Muscle of back (tissue), 11 donors: ENCODE data around the gene FOXN4. TPM values are rescaled to one million over a fixed set of nuclear protein-coding genes. Genes with fewer than 3 reads are reported as not detected.

Source experiments
- DNase-seq, 3 donors: peaks; one replicate each; pipeline versions ENCODE4 v3.0.0 to v3.0.0-alpha.2; 2013
- polyA plus RNA-seq, 10 donors: library from polyadenylated mRNA; unstranded; fragments of 120-200 nt; gene quantifications; one replicate each; pipeline ENCODE4 v1.2.1, GENCODE V29; 2013; ENCODE audit not compliant: insufficient read length in 10 of 10

The FOXN4 gene
- polyA plus RNA-seq, 10 donors: 0.07 to 0.24 (median 0.12) TPM; not detected in 3

DNA sequence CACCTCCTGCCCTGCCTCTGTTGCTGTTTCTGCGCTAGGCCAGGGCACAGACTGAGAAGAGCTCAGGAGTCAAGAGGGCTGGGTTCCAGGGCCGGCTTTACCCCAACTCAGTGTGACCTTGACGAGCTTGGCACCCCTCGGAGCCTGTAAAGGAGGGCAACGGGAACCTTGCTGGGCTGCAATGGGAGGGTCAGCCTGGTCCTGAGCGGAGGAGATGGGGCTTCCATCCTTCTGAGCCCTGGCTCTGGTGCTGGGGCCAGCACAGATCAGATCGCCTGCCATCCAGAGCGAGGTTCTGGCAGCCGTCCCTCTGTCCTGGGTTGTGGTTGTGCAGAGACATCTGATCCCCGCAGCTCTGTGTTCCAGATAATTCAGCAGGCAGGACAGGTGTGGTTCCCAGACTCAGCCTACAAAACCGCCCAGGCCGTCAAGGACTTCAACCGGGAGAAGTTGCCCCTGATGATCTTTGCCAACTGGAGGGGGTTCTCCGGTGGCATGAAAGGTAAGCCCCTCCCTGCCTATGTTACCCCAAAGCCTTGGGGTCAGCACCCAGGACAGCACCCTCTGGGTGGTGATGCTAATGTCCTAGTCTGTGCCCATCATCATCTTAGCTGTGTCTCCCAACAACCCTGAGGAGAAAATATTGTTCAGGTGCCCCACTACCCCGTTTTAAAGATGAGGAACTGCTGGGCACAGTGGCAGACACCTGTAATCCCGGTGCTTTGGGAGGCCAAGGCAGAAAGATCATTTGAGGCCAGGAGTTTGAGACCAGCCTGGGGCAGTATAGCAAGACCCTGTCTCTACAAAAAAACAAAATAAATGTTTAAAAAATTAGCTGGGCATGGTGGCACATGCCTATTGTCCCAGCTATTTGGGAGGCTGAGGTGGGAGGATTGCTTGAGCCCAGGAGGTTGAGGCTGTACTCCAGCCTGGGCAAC, 50.2 kb downstream of the FOXN4 start:
- DNase-seq: no peak

DNA sequence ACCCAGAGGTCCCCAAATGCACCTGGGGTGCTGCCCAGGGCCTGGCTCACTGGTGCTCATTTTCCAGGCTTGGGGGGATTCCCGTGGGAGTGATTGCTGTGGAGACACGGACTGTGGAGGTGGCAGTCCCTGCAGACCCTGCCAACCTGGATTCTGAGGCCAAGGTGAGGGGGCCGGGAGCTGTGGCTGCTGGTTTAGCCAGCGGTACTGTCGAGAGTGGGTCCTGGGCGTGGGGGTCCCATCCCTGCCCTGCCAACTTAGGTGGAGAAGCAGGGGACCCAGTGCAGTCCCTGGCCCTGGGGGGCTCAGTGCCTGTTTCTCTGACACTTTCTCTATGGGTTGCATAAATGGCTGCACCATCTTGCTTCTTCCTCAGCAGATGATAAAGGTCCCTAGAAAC, 50.9 kb downstream of the FOXN4 start:
- DNase-seq: no peak

- no peak for DNase-seq
Measured at GRCh38 chr12:109256011-109256410, 53.1 kb downstream of the FOXN4 start.

- no peak for DNase-seq
Measured at GRCh38 chr12:109255377-109255776, 53.7 kb downstream of the FOXN4 start.

- DNase-seq: no peak
Measured at GRCh38 chr12:109253913-109254544, 55.1 kb downstream of the FOXN4 start.

GRCh38 chr12:109252799-109253198, 56.3 kb downstream of the FOXN4 start:
- DNase-seq: no peak

DNA sequence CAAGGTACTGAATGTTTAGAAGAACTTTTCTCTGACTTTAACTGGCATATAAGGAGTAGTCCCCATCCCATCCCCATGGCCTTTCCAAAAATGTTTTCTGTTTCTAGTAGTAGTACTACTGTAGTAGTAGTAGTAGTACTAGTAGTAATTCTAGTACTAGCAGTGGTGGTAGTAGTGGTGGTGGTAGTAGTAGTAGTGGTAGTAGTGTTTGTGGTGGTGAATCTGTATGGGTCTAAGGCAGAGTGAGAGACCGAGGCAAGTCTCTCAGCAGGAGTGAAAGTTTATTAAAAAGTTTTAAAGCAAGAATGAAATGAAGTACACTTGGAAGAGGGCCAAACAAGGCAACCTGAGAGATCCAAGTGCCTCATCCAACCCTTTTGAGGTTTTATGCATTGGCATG, 58.6 kb downstream of the FOXN4 start:
- DNase-seq: no peak

DNA sequence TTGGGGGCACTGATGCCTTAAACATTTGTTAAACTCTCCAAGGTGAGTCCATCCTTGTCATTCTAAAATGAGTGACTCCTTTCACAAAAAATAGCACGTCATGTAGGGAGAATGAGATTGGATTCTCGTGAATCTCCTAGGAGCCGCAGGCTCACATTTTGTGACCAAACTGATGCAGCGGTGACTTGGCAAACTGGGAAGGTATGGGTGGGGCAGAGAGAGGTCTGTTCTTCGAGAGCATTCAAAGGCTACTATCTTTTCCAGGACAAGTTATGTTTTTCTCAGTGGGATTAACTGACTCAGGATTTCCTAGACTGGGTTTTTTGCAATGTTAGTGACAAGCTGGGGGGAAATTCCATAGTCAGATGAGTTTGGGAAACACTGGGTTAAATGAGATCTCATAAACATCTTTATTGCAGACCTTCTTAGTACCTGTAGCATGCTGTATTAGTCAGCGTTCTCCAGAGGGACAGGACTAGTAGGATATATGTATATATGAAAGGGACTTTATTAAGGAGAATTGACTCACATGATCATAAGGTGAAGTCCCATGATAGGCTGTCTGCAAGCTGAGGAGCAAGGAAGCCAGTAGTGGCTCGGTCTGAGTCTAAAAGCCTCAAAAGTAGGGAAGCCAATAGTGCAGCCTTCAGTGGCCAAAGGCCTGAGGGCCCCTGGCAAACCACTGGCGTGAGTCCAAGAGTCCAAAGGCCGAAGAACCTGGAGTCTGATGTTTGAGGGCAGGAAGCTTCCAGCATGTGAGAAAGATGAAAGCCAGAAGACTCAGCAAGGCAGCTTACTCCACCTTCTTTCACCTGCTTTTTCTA, 61.0 kb downstream of the FOXN4 start:
- DNase-seq: no peak

GRCh38 chr12:109246221-109246620, 62.9 kb downstream of the FOXN4 start:
- no peak for DNase-seq

- peak in 1 of 3 donors; percentile 10 for DNase-seq
Measured at GRCh38 chr12:109244073-109244472, 65.0 kb downstream of the FOXN4 start.

GRCh38 chr12:109241936-109242335, 67.1 kb downstream of the FOXN4 start:
- no peak for DNase-seq

GRCh38 chr12:109240365-109240764, 68.7 kb downstream of the FOXN4 start:
- no peak for DNase-seq

GRCh38 chr12:109239691-109240090, 69.4 kb downstream of the FOXN4 start:
- no peak for DNase-seq

- DNase-seq: no peak
Measured at GRCh38 chr12:109239179-109239578, 69.9 kb downstream of the FOXN4 start.

GRCh38 chr12:109236257-109236656, 72.8 kb downstream of the FOXN4 start:
- no peak for DNase-seq

DNA sequence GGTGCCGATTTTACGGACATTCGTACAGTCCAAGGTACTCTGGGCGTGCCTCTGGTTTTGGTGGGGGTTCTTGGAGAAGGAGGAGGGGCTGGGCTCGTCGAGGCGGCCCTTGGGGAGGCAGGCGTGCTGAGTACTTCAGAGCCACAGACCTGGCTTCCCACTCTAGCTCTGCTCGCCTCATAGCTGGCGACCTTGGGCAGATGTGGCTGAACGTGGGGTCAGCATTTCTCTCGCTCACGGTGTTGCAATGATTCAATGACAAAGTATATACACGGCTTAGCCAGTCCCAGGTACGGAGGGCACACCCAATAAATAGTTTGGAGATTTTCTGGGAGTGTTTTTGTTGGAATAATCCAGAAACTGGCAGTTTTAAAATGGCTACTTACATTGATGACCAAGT, 75.1 kb downstream of the FOXN4 start:
- DNase-seq: no peak

- DNase-seq: no peak
Measured at GRCh38 chr12:109232731-109233130, 76.4 kb downstream of the FOXN4 start.

GRCh38 chr12:109230193-109230592, 78.9 kb downstream of the FOXN4 start:
- no peak for DNase-seq

- DNase-seq: no peak
Measured at GRCh38 chr12:109228664-109229063, 80.4 kb downstream of the FOXN4 start.
